Astrocyte (in vitro differentiated cells and primary cell): ENCODE measurements around the gene LPAR3. TPM values are rescaled to one million over a fixed set of nuclear protein-coding genes. Genes with fewer than 3 reads are reported as not detected.

ENCODE experiments used
- DNase-seq: peaks from one replicate; pipeline ENCODE4 v3.0.0-alpha.2; 2010; ENCODE audit warnings: low read depth
- FAIRE-seq: peaks from 2 replicates; lab custom pipeline; 2011; peaks lifted over from hg19 to GRCh38; lab: Jason Lieb, UNC
- H2AFZ ChIP-seq: 2 replicates; pipeline ENCODE4 v1.6.0; 2012; ENCODE audit warnings: low read depth, low read length, inconsistent platforms
- H3K27ac ChIP-seq: 2 replicates; pipeline ENCODE4 v1.5.1; 2011; ENCODE audit warnings: low read depth, low read length, inconsistent platforms
- H3K27me3 ChIP-seq: 2 replicates; pipeline ENCODE4 v1.6.0; 2011; ENCODE audit warnings: low read length, inconsistent platforms; ENCODE audit not compliant: insufficient read depth
- H3K36me3 ChIP-seq: 2 replicates; pipeline ENCODE4 v1.5.1; 2011; ENCODE audit warnings: low read length, inconsistent platforms; ENCODE audit not compliant: insufficient read depth
- H3K4me1 ChIP-seq: 2 replicates; pipeline ENCODE4 v1.5.1; 2011; ENCODE audit warnings: low read length, inconsistent platforms; ENCODE audit not compliant: insufficient read depth
- H3K4me2 ChIP-seq: 2 replicates; pipeline ENCODE4 v1.6.0; 2012; ENCODE audit warnings: low read length, inconsistent platforms
- H3K4me3 ChIP-seq: 2 replicates; pipeline ENCODE4 v1.5.1; 2011; ENCODE audit warnings: low read depth, mild to moderate bottlenecking, low read length, inconsistent platforms; ENCODE audit not compliant: insufficient read depth
- H3K79me2 ChIP-seq: 2 replicates; pipeline ENCODE4 v1.6.0; 2012; ENCODE audit warnings: mild to moderate bottlenecking, low read length, inconsistent platforms; ENCODE audit not compliant: insufficient read depth
- H3K9ac ChIP-seq: 2 replicates; pipeline ENCODE4 v1.6.0; 2012; ENCODE audit warnings: mild to moderate bottlenecking, low read length, inconsistent platforms
- H3K9me3 ChIP-seq: 2 replicates; pipeline ENCODE4 v1.5.1; 2012; ENCODE audit warnings: low read depth, mild to moderate bottlenecking, low read length, inconsistent platforms; ENCODE audit not compliant: insufficient read depth
- H4K20me1 ChIP-seq: 2 replicates; pipeline ENCODE4 v1.6.0; 2012; ENCODE audit warnings: low read length, inconsistent platforms; ENCODE audit not compliant: insufficient read depth
- H3K27ac Mint-ChIP-seq: one replicate; pipeline ENCODE4 v1.8.0; 2021; ENCODE audit warnings: mild to moderate bottlenecking, mixed read lengths; ENCODE audit not compliant: unreplicated experiment
- H3K27me3 Mint-ChIP-seq: one replicate; pipeline ENCODE4 v1.8.0; 2021; ENCODE audit warnings: low read depth, mixed read lengths; ENCODE audit not compliant: unreplicated experiment
- H3K36me3 Mint-ChIP-seq: one replicate; pipeline ENCODE4 v1.8.0; 2021; ENCODE audit warnings: low read depth, mixed read lengths; ENCODE audit not compliant: unreplicated experiment
- H3K4me1 Mint-ChIP-seq: one replicate; pipeline ENCODE4 v1.8.0; 2021; ENCODE audit warnings: low read depth, mixed read lengths; ENCODE audit not compliant: unreplicated experiment
- H3K4me3 Mint-ChIP-seq: one replicate; pipeline ENCODE4 v1.8.0; 2021; ENCODE audit warnings: mild to moderate bottlenecking, moderate library complexity, mixed read lengths; ENCODE audit not compliant: unreplicated experiment
- H3K9me3 Mint-ChIP-seq: one replicate; pipeline ENCODE4 v1.8.0; 2021; ENCODE audit warnings: mild to moderate bottlenecking, mixed read lengths; ENCODE audit not compliant: unreplicated experiment
- CTCF ChIP-seq: IDR thresholded peaks from 2 replicates; pipeline ENCODE4 v1.5.1; 2011; ENCODE audit warnings: low read depth, mild to moderate bottlenecking, inconsistent platforms, low read length, moderate library complexity; ENCODE audit not compliant: insufficient read depth
- EZH2 ChIP-seq: IDR thresholded peaks from 2 replicates; pipeline ENCODE4 v1.6.1; 2012; ENCODE audit warnings: mild to moderate bottlenecking, low read length, inconsistent platforms; ENCODE audit not compliant: insufficient read depth
- total RNA-seq: library from RNA; stranded (reverse); gene quantifications from 2 replicates; pipeline ENCODE4 v1.2.1, GENCODE V29; 2021

LPAR3 gene
- total RNA-seq, 1 donor from 2014 or later, result 0.70 TPM

GRCh38 chr1:84771895-84772294 is 121.1 kb downstream of the LPAR3 start:
- Histone ChIP-seq H3K4me3 (no peak overlapping the region), H2AFZ (no peak overlapping the region), H3K4me1 (no peaks in the 10 kb centered on the region), H4K20me1 (no peaks in the 10 kb centered on the region), H3K27me3 (peaks cover 9% of the 10 kb centered on the region), H3K9me3 (no peaks in the 10 kb centered on the region), H3K36me3 (no peaks in the 10 kb centered on the region), H3K79me2 (no peaks in the 10 kb centered on the region), H3K4me2 (no peak overlapping the region), H3K9ac (no peak overlapping the region), H3K27ac (no peak overlapping the region)
- H3K4me1 Mint-ChIP-seq, result peaks cover 8% of the 10 kb centered on the region
- H3K36me3 Mint-ChIP-seq, result no peaks in the 10 kb centered on the region
- H3K27ac Mint-ChIP-seq, result no peak overlapping the region
- peaks cover 19% of the 10 kb centered on the region for H3K27me3 Mint-ChIP-seq
- no peaks in the 10 kb centered on the region for H3K9me3 Mint-ChIP-seq
- TF ChIP-seq CTCF, result no peak
- TF ChIP-seq EZH2, result no peak
- no peak for DNase-seq
- FAIRE-seq, result no peak
- no peak overlapping the region for H3K4me3 Mint-ChIP-seq

GRCh38 chr1:84770481-84770880 is 122.5 kb downstream of the LPAR3 start:
- Histone ChIP-seq H3K4me2 (no peak overlapping the region), H3K4me3 (no peak overlapping the region), H3K9ac (no peak overlapping the region), H4K20me1 (no peaks in the 10 kb centered on the region), H3K79me2 (no peaks in the 10 kb centered on the region), H3K9me3 (no peaks in the 10 kb centered on the region), H3K36me3 (no peaks in the 10 kb centered on the region), H3K27ac (no peak overlapping the region), H2AFZ (no peak overlapping the region), H3K4me1 (no peaks in the 10 kb centered on the region), H3K27me3 (peaks cover 20% of the 10 kb centered on the region)
- H3K4me3 Mint-ChIP-seq, result no peak overlapping the region
- TF ChIP-seq CTCF (no peak), EZH2 (no peak)
- H3K27me3 Mint-ChIP-seq, result peaks cover 19% of the 10 kb centered on the region
- FAIRE-seq (no peak), DNase-seq (no peak)
- no peaks in the 10 kb centered on the region for H3K9me3 Mint-ChIP-seq
- H3K36me3 Mint-ChIP-seq, result no peaks in the 10 kb centered on the region
- no peak overlapping the region for H3K27ac Mint-ChIP-seq
- peaks cover 8% of the 10 kb centered on the region for H3K4me1 Mint-ChIP-seq

- Histone ChIP-seq H2AFZ (no peak overlapping the region), H3K27ac (no peak overlapping the region), H3K4me1 (no peaks in the 10 kb centered on the region), H4K20me1 (no peaks in the 10 kb centered on the region), H3K4me3 (no peak overlapping the region), H3K36me3 (no peaks in the 10 kb centered on the region), H3K4me2 (no peak overlapping the region), H3K79me2 (no peaks in the 10 kb centered on the region), H3K9ac (no peak overlapping the region), H3K27me3 (peaks cover 24% of the 10 kb centered on the region), H3K9me3 (peaks cover 4% of the 10 kb centered on the region)
- H3K9me3 Mint-ChIP-seq, result no peaks in the 10 kb centered on the region
- no peak for FAIRE-seq
- H3K27ac Mint-ChIP-seq, result no peak overlapping the region
- H3K36me3 Mint-ChIP-seq, result peaks cover 4% of the 10 kb centered on the region
- TF ChIP-seq EZH2, result no peak
- no peak for TF ChIP-seq CTCF
- H3K4me3 Mint-ChIP-seq, result no peak overlapping the region
- DNase-seq, result no peak
- peaks cover 8% of the 10 kb centered on the region for H3K4me1 Mint-ChIP-seq
- H3K27me3 Mint-ChIP-seq, result peaks cover 24% of the 10 kb centered on the region
Measured at GRCh38 chr1:84769636-84770035, 123.4 kb downstream of the LPAR3 start.
